Activated CD4-positive, alpha-beta T cell treated with anti-CD3 and anti-CD28 coated beads, Interleukin-2, amount 50 U/mL, for 1 hour (primary cell): Measurements from ENCODE around the gene MEX3D.

Source experiments
- DNase-seq: peaks from one replicate; pipeline ENCODE4 v3.0.0-alpha.2; 2020

MEX3D gene

GRCh38 chr19:1568320-1569019 is at the start of gene MEX3D:
Gene MEX3D (minus strand): TSS chr19:1568325. CDS start chr19:1568058, 267 bp downstream.
- DNase-seq = peak; percentile 80

GRCh38 chr19:1616875-1617274 is 48.8 kb upstream of the MEX3D start:
- no peak for DNase-seq

- DNase-seq = no peak
These were observed 48.3 kb upstream of the MEX3D start for GRCh38 chr19:1616396-1616795.

- no peak for DNase-seq
These were observed 47.1 kb upstream of the MEX3D start for GRCh38 chr19:1615156-1615765.

- DNase-seq = no peak
These were observed 45.9 kb upstream of the MEX3D start for GRCh38 chr19:1613808-1614570.

- DNase-seq = no peak
These were observed 45.0 kb upstream of the MEX3D start for GRCh38 chr19:1613146-1613545.

- no peak for DNase-seq
These were observed 44.3 kb upstream of the MEX3D start for GRCh38 chr19:1612114-1613086.

- no peak for DNase-seq
These were observed 43.2 kb upstream of the MEX3D start for GRCh38 chr19:1611353-1611752.

GRCh38 chr19:1610579-1610978 is 42.5 kb upstream of the MEX3D start:
- no peak for DNase-seq

- DNase-seq = no peak
These were observed 41.8 kb upstream of the MEX3D start for GRCh38 chr19:1609680-1610474.

- DNase-seq = no peak
These were observed 40.9 kb upstream of the MEX3D start for GRCh38 chr19:1609103-1609396.

- peak; percentile 21 for DNase-seq
These were observed 40.4 kb upstream of the MEX3D start for GRCh38 chr19:1608359-1609102.

- no peak for DNase-seq
These were observed 38.1 kb upstream of the MEX3D start for GRCh38 chr19:1606138-1606651.

- peak; percentile 86 for DNase-seq
These were observed 37.4 kb upstream of the MEX3D start, which contains the start of gene UQCR11 for GRCh38 chr19:1605236-1606137. Gene UQCR11 (minus strand): TSS chr19:1605462. CDS start chr19:1605409, 53 bp downstream.

GRCh38 chr19:1602091-1602707 is 34.1 kb upstream of the MEX3D start:
- DNase-seq = no peak

GRCh38 chr19:1601613-1602064 is 33.5 kb upstream of the MEX3D start:
- DNase-seq = no peak

- no peak for DNase-seq
These were observed 31.3 kb upstream of the MEX3D start for GRCh38 chr19:1599460-1599846.

- DNase-seq = no peak
These were observed 30.8 kb upstream of the MEX3D start for GRCh38 chr19:1598777-1599459.

- DNase-seq = no peak
These were observed 25.3 kb upstream of the MEX3D start for GRCh38 chr19:1593501-1593772.
